HepG2 (cell line): Measurements from ENCODE around the gene GNG7. TPM values are rescaled to one million over a fixed set of nuclear protein-coding genes. Genes with fewer than 3 reads are reported as not detected.

Experiments
- FOXM1 ChIP-seq: sonication (generic); formaldehyde crosslinking; IDR thresholded peaks from 2 replicates; pipeline ENCODE4 v1.5.0; 2020; ENCODE audit warnings: missing genetic modification reagents
- GFI1 ChIP-seq: sonication (generic); formaldehyde crosslinking; IDR thresholded peaks from 2 replicates; pipeline ENCODE4 v1.5.0; 2020; ENCODE audit warnings: missing genetic modification reagents, mild to moderate bottlenecking, borderline replicate concordance
- IRF2 ChIP-seq: IDR thresholded peaks from 2 replicates; pipeline ENCODE4 v1.6.1; 2018; ENCODE audit warnings: missing genetic modification reagents, missing compliant biosample characterization
- KDM2A ChIP-seq: sonication (generic); formaldehyde crosslinking; IDR thresholded peaks from 2 replicates; pipeline ENCODE4 v1.4.0; 2020; ENCODE audit warnings: low read depth, missing genetic modification reagents, borderline replicate concordance
- NR2F1 ChIP-seq, 2 experiments: fragments of 450-650 bp in 1 of 2; formaldehyde crosslinking in 1 of 2; IDR thresholded peaks; 2 replicates each; pipeline versions ENCODE4 v1.5.0 to v1.6.1; 2016 to 2020; ENCODE audit warnings: mild to moderate bottlenecking in 1 of 2, missing compliant biosample characterization in 1 of 2, missing genetic modification reagents in 1 of 2, moderate library complexity in 1 of 2
- NR2F6 ChIP-seq, 2 experiments: IDR thresholded peaks; 2 replicates each; pipeline ENCODE4 v1.6.1; 2016; ENCODE audit warnings: antibody characterized with exemption in 1 of 2, mild to moderate bottlenecking in 1 of 2
- SALL1 ChIP-seq: sonication (generic); formaldehyde crosslinking; IDR thresholded peaks from 2 replicates; pipeline ENCODE4 v1.8.0; 2022; ENCODE audit warnings: mild to moderate bottlenecking, missing genetic modification reagents
- SIN3A ChIP-seq: IDR thresholded peaks from 2 replicates; pipeline ENCODE4 v1.6.1; 2011; ENCODE audit warnings: low read depth, mild to moderate bottlenecking, control low read depth, low read length, borderline replicate concordance
- SPEN ChIP-seq: sonication (generic); formaldehyde crosslinking; IDR thresholded peaks from 2 replicates; pipeline ENCODE4 v1.5.1; 2020; ENCODE audit warnings: low read depth, mild to moderate bottlenecking, missing genetic modification reagents
- ZNF614 ChIP-seq: IDR thresholded peaks from 2 replicates; pipeline ENCODE4 v1.6.1; 2018; ENCODE audit warnings: missing biosample characterization, missing genetic modification reagents, inconsistent platforms, borderline replicate concordance
- ZNF652 ChIP-seq: IDR thresholded peaks from 2 replicates; pipeline ENCODE4 v1.6.1; 2016; ENCODE audit warnings: low read depth, borderline replicate concordance
- polyA plus RNA-seq, 8 experiments: library from polyadenylated mRNA; depleted of rRNA in 3 of 8; stranded (reverse) in 7 of 8; unstranded in 1 of 8; fragments of >200 nt; fragmentation: Illumina TruSeq in 4 of 8; extraction: Trizol in 4 of 8; gene quantifications; 2 replicates each; pipeline versions ENCODE4 v1.2.1 to v1.2.3, GENCODE V29; 2011 to 2016; ENCODE audit warnings: low read depth in 4 of 8, missing spikeins in 1 of 8, mixed read lengths in 1 of 8; ENCODE audit not compliant: insufficient read depth in 1 of 8
- total RNA-seq, 5 experiments: library from RNA; depleted of rRNA; stranded (reverse); fragments of >200 nt; fragmentation: Illumina TruSeq; extraction: Trizol; gene quantifications; 2 replicates each; pipeline ENCODE4 v1.2.3, GENCODE V29; 2016; ENCODE audit warnings: low read depth in 1 of 5
- TF ChIP-seq, protein P1 (sequence below): sonication (generic); formaldehyde crosslinking; IDR thresholded peaks from 2 replicates; pipeline ENCODE4 v1.4.0; 2020; ENCODE audit warnings: missing genetic modification reagents
- TF ChIP-seq, protein P2 (sequence below): sonication (generic); formaldehyde crosslinking; conservative IDR thresholded peaks from 2 replicates; pipeline ENCODE4 v1.4.0; 2020; ENCODE audit warnings: missing genetic modification reagents
- TF ChIP-seq, protein P3 (sequence below): IDR thresholded peaks from 2 replicates; pipeline ENCODE4 v1.6.1; 2016; ENCODE audit warnings: low read depth, borderline replicate concordance
- TF ChIP-seq, protein P4 (sequence below): sonication (generic); formaldehyde crosslinking; IDR thresholded peaks from 2 replicates; pipeline ENCODE4 v1.4.0; 2020; ENCODE audit warnings: missing genetic modification reagents, borderline replicate concordance

The GNG7 gene
- total and polyA plus RNA-seq, 2 of the 13 experiments (the other 11 are each of a cell fraction or from before 2014, with no cell fraction given): 1.4 to 3.3 TPM

DNA sequence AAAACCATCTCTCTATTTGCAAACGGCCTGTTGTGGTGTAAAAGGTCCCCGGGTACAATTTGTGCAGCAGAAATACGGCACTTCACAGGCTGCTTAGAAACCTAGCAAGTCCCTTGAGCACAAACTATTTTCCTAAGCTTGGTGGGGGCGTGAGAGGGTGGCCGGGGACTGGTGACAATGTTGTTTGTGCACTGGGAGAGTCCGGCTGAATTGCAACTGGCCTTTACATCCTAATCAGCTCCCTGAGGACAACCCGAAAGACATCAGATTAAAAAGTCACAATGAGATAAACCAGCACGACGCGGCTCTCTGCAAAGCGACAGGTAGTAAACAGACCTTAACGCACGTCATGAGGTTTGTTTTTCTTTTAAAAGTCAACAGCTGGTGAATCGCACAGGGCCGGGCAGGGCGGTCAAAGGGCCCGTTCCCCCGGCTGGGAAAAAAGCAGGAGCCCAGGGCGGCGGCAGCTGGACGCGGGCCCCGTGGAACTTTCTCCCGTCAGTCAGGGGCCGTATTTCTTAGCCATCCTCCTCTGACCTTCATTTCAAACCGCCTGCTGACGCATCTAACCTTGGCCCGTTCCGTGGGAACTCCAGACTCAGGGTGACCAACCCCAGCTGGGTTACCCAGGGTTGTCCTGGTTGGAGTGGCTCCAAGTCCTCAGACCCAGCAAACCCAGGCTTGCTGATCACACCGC, 114.3 kb downstream of the GNG7 start (continued):
- TF ChIP-seq SALL1 (CRISPR knock-in tag): peak; percentile 81
- TF ChIP-seq NR2F6 (IDR thresholded peaks at IDR 0.05): peak; percentile 49
- no peak for TF ChIP-seq NR2F6 (CRISPR knock-in tag; IDR thresholded peaks at IDR 0.05)
- no peak for TF ChIP-seq SIN3A
- TF ChIP-seq GFI1 (CRISPR knock-in tag): peak; percentile 50; the same call in 1 of the 2 replicates
- peak; percentile 69; the same call in 1 of the 2 replicates for TF ChIP-seq IRF2 (CRISPR knock-in tag)
- TF ChIP-seq ZNF614 (CRISPR knock-in tag): no peak
- TF ChIP-seq FOXM1 (CRISPR knock-in tag): peak; percentile 71
- TF ChIP-seq NR2F1 (CRISPR knock-in tag; IDR thresholded peaks at IDR 0.05): peak in 1 of 2 experiments; percentile 12; a peak in 1 of 4 replicates
- TF ChIP-seq, protein P1, sequence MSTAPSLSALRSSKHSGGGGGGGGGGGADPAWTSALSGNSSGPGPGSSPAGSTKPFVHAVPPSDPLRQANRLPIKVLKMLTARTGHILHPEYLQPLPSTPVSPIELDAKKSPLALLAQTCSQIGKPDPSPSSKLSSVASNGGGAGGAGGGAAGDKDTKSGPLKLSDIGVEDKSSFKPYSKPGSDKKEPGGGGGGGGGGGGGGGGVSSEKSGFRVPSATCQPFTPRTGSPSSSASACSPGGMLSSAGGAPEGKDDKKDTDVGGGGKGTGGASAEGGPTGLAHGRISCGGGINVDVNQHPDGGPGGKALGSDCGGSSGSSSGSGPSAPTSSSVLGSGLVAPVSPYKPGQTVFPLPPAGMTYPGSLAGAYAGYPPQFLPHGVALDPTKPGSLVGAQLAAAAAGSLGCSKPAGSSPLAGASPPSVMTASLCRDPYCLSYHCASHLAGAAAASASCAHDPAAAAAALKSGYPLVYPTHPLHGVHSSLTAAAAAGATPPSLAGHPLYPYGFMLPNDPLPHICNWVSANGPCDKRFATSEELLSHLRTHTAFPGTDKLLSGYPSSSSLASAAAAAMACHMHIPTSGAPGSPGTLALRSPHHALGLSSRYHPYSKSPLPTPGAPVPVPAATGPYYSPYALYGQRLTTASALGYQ: peak; percentile 55; the same call in 1 of the 2 replicates
- TF ChIP-seq, protein P2, sequence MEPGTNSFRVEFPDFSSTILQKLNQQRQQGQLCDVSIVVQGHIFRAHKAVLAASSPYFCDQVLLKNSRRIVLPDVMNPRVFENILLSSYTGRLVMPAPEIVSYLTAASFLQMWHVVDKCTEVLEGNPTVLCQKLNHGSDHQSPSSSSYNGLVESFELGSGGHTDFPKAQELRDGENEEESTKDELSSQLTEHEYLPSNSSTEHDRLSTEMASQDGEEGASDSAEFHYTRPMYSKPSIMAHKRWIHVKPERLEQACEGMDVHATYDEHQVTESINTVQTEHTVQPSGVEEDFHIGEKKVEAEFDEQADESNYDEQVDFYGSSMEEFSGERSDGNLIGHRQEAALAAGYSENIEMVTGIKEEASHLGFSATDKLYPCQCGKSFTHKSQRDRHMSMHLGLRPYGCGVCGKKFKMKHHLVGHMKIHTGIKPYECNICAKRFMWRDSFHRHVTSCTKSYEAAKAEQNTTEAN: peak; percentile 53; the same call in 1 of the 2 replicates
- TF ChIP-seq, protein P3, sequence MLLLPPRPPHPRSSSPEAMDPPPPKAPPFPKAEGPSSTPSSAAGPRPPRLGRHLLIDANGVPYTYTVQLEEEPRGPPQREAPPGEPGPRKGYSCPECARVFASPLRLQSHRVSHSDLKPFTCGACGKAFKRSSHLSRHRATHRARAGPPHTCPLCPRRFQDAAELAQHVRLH (CRISPR knock-in tag): peak; percentile 73; the same call in 1 of the 2 replicates
- TF ChIP-seq KDM2A: peak; percentile 60; the same call in 1 of the 2 replicates
- TF ChIP-seq ZNF652: peak; percentile 11; the same call in 1 of the 2 replicates
- TF ChIP-seq, protein P4, sequence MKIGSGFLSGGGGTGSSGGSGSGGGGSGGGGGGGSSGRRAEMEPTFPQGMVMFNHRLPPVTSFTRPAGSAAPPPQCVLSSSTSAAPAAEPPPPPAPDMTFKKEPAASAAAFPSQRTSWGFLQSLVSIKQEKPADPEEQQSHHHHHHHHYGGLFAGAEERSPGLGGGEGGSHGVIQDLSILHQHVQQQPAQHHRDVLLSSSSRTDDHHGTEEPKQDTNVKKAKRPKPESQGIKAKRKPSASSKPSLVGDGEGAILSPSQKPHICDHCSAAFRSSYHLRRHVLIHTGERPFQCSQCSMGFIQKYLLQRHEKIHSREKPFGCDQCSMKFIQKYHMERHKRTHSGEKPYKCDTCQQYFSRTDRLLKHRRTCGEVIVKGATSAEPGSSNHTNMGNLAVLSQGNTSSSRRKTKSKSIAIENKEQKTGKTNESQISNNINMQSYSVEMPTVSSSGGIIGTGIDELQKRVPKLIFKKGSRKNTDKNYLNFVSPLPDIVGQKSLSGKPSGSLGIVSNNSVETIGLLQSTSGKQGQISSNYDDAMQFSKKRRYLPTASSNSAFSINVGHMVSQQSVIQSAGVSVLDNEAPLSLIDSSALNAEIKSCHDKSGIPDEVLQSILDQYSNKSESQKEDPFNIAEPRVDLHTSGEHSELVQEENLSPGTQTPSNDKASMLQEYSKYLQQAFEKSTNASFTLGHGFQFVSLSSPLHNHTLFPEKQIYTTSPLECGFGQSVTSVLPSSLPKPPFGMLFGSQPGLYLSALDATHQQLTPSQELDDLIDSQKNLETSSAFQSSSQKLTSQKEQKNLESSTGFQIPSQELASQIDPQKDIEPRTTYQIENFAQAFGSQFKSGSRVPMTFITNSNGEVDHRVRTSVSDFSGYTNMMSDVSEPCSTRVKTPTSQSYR (CRISPR knock-in tag): no peak
- TF ChIP-seq SPEN (CRISPR knock-in tag): peak; percentile 77; the same call in 1 of the 2 replicates
